CD4-positive, alpha-beta T cell treated with Interleukin-6 for 4 hours (primary cell): ENCODE data around the gene CTPS2.

Source experiments
- DNase-seq: peaks from one replicate; pipeline ENCODE4 v3.0.0-alpha.2; 2020; ENCODE audit warnings: mixed read lengths

The CTPS2 gene

DNA sequence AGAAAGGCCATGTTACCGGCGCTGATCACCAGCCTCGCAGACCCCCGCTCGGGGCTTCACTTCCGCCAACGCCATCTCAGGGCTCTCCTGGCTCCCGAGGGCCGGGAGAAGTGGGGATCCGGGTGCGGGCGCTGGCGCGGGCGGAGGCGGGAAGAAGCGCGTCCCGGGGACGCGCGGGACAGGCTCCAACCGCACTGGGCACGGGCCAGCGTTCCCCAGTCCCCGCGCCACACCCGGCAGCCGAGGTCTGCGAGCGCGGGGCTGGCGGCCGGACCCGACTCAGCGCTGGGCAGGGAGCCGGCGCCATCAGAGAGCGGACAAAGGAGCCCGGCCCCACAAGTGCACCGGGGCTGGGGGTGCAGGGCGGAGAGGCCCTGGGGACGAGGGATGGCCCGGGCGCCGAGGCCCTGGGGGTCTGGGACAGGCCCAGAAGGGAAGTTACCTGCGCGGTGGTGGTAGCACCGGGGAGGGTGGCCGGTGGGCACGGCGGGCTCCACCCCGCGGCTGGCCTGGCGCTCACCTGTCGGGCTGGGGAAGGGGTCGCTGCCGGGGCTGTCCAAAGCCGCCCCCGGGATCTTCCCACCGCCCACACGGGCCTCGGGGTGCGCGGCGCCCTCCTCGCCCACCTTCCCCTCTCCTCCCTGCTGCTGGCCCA, 449 bp downstream of the CTPS2 start:
- DNase-seq: peak; percentile 8

DNA sequence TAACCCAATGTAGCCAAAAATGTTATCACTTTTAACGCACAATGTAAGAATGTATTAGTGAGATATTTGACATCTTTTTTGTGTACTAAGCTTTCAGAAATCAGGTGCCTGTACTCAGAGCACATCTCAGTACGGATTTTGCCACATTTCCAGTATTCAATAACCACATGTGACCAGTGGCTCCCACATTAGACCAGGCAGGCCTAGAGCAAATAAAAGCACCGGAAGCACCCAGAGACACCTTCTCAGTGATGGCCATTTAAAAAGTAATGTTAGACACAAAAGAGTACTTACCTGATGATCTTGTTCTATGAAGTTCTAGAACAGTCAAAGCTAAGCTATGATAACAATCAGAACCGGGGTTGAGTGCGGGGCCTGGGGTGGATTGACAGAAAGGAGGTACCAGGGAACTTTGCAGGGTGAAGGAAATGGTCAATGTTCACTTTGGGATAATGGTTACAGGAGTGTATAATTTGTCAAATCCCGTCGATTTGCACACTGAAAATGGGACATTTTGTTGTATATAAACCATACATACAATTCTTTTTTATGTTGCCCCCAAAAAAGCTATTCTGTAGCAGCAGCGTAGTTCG, 1.2 kb downstream of the CTPS2 start:
- DNase-seq: no peak

- DNase-seq: no peak
Observed at GRCh38 chrX:16708016-16708415, 4.5 kb downstream of the CTPS2 start.

DNA sequence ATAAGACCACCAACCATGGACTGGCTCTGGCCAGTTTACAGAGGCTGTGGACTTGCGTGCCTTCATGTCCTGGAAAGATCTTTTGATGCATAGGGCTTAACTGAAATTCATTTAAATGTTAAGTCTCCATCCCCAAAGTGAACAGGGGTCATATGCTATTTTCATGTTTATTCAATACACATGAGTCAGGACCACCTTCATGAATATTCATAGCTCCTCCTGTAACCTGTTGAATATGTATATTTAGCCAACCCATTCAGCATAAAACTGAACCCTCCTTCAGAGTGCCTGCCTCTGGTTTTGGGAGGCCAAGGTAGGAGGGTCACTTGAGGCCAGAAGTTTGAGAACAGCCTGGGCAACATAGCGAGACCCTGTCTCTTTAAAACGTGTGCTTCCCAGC, 7.1 kb downstream of the CTPS2 start:
- DNase-seq: no peak

DNA sequence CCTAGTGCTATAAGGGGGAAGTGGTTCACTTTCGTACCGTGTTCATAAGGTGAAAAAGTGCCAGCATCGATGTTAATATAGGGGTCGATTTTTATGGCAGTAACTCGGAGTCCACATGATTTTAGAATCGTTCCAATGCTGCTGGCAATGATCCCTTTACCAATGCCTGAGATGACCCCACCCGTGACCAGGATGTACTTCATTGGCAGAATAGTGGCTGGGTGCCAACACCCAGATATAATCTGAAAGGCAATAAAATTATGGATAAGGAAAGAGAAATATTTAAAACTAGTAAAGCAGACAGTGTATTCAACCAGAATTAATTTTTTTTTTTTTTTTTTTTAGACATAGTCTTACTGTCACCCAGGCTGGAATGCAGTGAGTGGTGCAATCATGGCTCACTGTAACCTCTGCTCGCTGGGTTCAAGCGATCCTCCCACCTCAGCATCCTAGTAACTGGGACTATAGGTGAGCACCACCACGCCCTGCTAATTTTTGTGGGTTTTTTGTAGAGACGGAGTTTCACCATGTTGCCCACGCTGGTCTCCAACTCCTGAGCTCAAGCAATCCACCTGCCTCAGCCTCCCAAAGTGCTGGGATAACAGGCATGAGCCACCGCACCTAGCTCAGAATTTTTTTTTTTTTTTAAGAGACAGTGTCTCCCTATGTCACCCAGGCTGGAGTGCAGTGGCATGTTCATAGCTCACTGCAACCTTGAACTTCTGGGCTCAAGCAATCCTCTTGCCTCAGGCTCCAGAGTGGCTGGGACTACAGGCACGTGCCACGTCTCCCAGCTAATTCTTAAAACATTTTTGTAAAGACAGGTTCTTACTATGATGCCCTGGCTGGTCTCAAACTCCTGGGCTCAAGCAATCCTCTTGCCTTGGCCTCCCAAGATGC, 9.5 kb downstream of the CTPS2 start:
- DNase-seq: no peak

DNA sequence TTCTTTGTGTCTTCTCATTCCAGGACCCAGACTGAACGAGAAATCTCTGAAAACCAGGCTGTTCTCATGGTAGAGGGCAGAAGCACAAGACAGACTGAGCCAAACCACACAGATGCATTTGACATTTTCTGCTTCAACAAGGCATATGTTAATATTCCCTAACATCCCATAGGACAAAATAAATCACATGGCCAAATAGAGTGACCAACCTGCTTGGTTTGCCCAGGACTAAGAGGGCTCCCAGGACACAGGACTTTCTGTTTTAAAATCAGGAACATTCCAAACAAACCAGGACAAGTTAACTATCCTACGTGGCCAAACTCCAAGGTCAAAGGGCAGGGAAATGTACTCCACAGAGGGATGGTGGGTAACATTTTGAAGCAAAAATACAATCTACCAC, 11.7 kb downstream of the CTPS2 start:
- no peak for DNase-seq

GRCh38 chrX:16699389-16699788, 13.1 kb downstream of the CTPS2 start:
- no peak for DNase-seq

DNA sequence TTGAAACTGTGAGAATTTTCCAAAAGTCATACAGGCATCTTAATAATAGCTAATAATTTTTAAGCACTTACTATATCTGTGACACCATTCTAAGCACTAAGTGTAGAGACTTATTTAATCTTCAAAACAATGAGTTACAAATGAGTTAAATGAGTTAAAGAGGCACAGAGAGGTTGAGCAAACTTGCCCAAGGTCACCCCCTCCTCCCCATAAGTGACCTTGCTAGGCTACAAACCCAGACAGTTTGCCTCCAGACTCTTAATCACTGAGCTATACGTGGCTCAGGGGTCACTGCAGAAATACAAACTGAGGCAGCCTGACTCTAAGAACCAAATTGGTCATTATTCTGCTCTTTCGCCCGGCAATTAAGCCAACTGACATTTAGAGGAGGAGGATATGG, 15.5 kb downstream of the CTPS2 start:
- DNase-seq: no peak

- DNase-seq: peak; percentile 76
Observed at GRCh38 chrX:16695079-16695676, 17.3 kb downstream of the CTPS2 start.

GRCh38 chrX:16687514-16687913, 25.0 kb downstream of the CTPS2 start:
- no peak for DNase-seq

GRCh38 chrX:16683007-16683664, 29.3 kb downstream of the CTPS2 start:
- DNase-seq: no peak

GRCh38 chrX:16678689-16679088, 33.8 kb downstream of the CTPS2 start:
- DNase-seq: no peak

- DNase-seq: peak; percentile 45
Observed at GRCh38 chrX:16671005-16671404, 41.5 kb downstream of the CTPS2 start.

DNA sequence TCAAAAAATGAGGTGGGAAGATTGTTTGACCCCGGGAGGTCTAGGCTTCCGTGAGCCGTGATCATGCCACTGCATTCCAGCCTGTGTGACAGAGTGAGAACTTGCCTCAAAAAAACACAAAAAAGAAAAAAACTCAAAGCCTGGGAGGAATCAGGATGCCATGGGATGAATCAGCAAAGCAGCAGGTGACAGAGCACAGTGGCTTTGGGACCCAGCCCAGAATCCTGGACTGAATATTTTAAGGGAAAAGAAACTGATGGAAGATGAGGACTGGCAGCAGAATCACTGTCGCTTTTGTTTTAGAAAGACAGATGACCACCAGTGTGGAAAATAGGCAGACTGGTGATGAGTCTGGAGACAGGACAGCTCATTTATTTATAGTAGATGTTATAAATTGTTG, 45.9 kb downstream of the CTPS2 start:
- no peak for DNase-seq

- no peak for DNase-seq
Observed at GRCh38 chrX:16665089-16665488, 47.4 kb downstream of the CTPS2 start.

DNA sequence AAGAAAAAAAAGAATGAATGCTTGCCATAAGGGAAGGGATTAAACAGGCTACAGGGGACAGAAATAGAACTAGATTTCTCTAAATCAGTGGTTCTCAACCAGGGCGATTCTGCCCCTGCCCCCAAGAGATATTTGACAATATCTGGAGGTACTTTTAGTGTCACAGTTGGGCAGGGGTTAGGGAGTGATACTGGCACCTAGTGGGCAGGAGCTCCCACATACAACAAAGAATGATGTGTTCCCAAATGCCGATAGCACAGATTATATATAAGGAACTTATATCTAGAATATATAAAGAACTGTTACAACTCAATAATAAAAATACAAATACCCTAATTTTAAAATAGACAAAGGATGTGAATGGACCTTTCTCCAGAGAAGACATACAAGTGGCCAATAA, 47.8 kb downstream of the CTPS2 start:
- DNase-seq: peak; percentile 2

GRCh38 chrX:16664074-16664473, 48.4 kb downstream of the CTPS2 start:
- no peak for DNase-seq

DNA sequence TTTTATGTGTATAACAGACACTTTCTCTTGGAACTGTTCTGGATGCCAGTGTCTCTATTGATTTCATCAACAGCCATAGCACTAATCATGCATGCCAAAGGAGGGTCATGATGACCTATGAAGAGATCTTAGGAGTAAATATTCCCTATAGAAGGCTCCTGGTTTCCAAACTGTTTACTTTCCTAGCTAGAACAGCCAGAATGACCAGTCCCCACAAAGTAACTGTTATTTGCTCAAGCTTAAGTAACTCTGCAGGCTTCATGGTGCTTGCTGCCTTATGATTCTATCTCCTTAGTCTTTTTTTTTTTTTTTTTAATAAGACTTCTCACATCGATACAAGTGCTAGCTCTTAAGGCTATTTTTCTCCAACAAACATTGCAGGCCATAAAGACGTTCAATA, 50.1 kb downstream of the CTPS2 start:
- DNase-seq: no peak

- DNase-seq: no peak
Observed at GRCh38 chrX:16661495-16661894, 51.0 kb downstream of the CTPS2 start.

DNA sequence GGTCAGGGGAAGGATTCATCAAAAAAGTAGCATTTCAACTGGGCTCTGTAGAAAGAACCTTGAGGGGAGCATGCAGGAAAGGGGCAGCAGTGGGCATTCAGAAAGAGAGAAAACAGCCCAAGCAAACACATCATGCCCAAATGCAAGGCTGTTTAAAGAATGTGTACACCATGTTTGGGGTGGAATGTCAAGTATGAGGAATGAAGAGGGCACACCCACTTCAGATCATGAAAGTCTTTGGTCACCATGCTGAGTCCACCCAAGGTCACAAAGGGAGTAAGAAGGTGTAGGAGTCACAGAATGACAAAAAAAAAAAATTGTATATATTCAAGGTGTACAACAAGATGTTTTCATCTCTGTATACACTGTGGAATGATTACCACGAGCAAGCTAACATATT, 53.1 kb downstream of the CTPS2 start:
- no peak for DNase-seq

GRCh38 chrX:16658284-16658683, 54.2 kb downstream of the CTPS2 start:
- DNase-seq: no peak

- no peak for DNase-seq
Observed at GRCh38 chrX:16654093-16654492, 58.4 kb downstream of the CTPS2 start.

DNA sequence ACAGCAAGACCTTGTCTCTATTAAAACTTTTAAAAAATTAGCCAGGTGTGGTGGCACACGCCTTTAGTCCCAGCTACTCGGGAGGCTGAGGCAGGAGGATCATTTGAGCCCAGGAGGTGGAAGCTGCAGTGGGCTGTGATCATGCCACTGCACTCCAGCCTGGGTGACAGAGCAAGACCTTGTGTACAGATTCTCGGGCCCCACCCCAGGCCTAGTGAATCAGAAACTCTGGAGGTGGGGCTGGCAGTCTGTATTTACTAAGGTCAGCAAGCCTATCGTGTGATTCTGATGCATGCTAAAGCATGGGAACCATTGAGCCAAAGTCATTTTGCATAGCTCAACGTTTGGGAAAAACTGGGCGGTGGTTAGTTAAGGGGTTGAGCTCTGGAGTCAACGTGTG, 59.0 kb downstream of the CTPS2 start:
- no peak for DNase-seq
